ENCODE data around the gene TAP1. TPM values are rescaled to one million over a fixed set of nuclear protein-coding genes. Genes with fewer than 3 reads are reported as not detected.

The TAP1 gene
- total and polyA plus RNA-seq, 4 donors = 32.6 to 181 (median 57.8) TPM

DNA sequence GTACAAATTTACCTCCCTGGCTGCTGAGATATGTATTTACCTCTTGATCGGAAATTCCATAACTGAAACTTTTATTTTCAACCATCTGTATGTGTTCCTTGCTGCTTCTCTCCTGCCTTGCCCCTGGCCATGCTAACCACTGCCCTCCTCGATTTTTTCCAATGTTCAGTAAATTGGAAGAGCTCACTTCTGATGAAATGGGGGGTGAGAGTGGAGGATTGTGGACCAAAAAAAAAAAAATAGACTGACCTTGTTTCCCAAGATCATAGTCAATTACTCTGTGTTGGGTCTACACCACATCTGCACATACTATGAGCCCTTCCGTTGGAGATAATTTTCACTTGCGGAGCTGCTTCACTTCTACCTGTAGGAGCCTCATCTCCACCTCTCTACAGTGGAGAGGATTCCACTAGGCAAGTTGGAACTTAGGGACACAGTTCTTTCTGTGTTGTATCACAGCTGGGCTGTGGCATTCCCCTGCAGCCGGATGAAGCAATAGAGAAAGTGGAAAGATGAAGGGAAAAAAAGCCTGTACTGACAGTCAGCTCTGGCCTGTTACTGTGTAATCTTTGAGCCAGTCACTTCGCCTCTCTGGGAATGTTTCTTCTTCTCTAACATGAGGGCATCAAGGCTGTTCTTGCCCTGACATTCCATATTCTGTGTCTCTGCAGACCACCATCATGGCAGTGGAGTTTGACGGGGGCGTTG, 2.1 kb upstream of the TAP1 start:
- TF ChIP-seq, protein P1, sequence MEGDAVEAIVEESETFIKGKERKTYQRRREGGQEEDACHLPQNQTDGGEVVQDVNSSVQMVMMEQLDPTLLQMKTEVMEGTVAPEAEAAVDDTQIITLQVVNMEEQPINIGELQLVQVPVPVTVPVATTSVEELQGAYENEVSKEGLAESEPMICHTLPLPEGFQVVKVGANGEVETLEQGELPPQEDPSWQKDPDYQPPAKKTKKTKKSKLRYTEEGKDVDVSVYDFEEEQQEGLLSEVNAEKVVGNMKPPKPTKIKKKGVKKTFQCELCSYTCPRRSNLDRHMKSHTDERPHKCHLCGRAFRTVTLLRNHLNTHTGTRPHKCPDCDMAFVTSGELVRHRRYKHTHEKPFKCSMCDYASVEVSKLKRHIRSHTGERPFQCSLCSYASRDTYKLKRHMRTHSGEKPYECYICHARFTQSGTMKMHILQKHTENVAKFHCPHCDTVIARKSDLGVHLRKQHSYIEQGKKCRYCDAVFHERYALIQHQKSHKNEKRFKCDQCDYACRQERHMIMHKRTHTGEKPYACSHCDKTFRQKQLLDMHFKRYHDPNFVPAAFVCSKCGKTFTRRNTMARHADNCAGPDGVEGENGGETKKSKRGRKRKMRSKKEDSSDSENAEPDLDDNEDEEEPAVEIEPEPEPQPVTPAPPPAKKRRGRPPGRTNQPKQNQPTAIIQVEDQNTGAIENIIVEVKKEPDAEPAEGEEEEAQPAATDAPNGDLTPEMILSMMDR (IDR thresholded peaks at IDR 0.05; ENCODE audit: control extremely low read depth, extremely low read depth) = no peak
- 71 to 87% methylated on average over 8 of the region's 8 CpGs for WGBS, 2 donors
- H3K27ac ChIP-seq (ENCODE audit: low read depth in 1 of 2, low read length in 1 of 2) = no peak overlapping the region
- H3K4me3 ChIP-seq = no peak overlapping the region
- H3K27me3 ChIP-seq (ENCODE audit: control insufficient read depth in 3 of 3, insufficient read depth in 3 of 3, low read length in 2 of 3) = peaks cover 0 to 27% (median 0%) of the 10 kb centered on the region in 3 donors
- no peaks in the 10 kb centered on the region for H3K9me3 ChIP-seq (ENCODE audit: control insufficient read depth in 4 of 4, insufficient read depth in 3 of 4, low read length in 3 of 4)
- H3K36me3 ChIP-seq (ENCODE audit: control insufficient read depth in 4 of 4, insufficient read depth in 4 of 4, low read length in 4 of 4) = peaks cover 0 to 25% (median 7%) of the 10 kb centered on the region in 4 donors
- ATAC-seq (ENCODE audit: insufficient read depth, low FRiP score) = no peak
- DNase-seq = no peak
- H3K4me1 ChIP-seq (ENCODE audit: control insufficient read depth in 5 of 5, insufficient read depth in 5 of 5, low read length in 5 of 5) = peaks cover 0 to 20% (median 4%) of the 10 kb centered on the region in 5 donors
- no peak overlapping the region for H3K9ac ChIP-seq (ENCODE audit: insufficient read depth in 1 of 2, low read length in 2 of 2)

DNA sequence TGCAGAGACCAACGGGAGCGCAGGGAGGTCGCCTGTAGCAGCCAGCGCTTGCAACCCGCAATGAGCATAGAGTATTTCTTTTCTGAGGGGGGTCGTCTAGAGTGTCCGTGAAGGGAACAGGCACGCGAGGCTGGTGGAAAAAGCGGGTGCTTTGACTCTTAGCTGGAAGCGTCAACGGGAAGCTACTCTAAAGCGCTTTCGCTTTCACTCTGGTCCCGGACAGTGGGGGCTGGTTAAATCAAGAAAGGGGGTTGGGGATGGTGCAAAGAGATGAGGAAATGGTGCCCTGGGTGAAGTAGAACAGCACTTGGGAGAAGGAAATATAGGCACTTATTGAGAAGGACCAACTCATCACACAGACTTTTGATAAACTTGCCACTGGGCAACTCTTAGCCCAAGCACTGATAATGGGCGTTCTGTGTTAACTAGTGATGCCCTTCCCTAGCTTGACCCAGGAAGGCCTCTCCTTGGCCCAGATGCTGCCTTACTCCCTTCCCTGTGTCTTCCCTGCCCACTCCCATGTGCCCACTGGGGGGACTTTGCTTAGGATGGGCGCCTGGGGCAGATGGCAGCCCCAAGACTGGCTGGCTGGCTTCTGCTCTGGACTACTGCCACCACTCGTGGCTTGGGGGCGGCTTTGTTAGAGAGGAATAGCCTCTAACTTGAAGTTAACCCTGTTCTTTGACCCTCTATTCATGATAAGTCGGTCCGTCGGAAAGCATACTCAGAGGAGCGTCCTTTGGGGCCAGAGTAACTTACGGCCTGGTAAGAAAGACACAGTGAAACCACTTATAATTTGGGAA, 1.1 kb upstream of the TAP1 start:
- Histone ChIP-seq H3K4me1 (ENCODE audit: control insufficient read depth in 5 of 5, insufficient read depth in 5 of 5, low read length in 5 of 5) (peaks cover 0 to 20% (median 4%) of the 10 kb centered on the region in 5 donors), H3K36me3 (ENCODE audit: control insufficient read depth in 4 of 4, insufficient read depth in 4 of 4, low read length in 4 of 4) (peaks cover 7 to 34% (median 14%) of the 10 kb centered on the region in 4 donors), H3K9ac (ENCODE audit: insufficient read depth in 1 of 2, low read length in 2 of 2) (peak overlapping the region in 1 of 2 donors; percentile 82), H3K27ac (ENCODE audit: low read depth in 1 of 2, low read length in 1 of 2) (peak overlapping the region; percentile 97 to 99), H3K27me3 (ENCODE audit: control insufficient read depth in 3 of 3, insufficient read depth in 3 of 3, low read length in 2 of 3) (peaks cover 0 to 27% (median 0%) of the 10 kb centered on the region in 3 donors), H3K4me3 (peak overlapping the region; percentile 92), H3K9me3 (ENCODE audit: control insufficient read depth in 4 of 4, insufficient read depth in 3 of 4, low read length in 3 of 4) (no peaks in the 10 kb centered on the region)
- no peak for ATAC-seq (ENCODE audit: insufficient read depth, low FRiP score)
- TF ChIP-seq, protein P1 (IDR thresholded peaks at IDR 0.05; ENCODE audit: control extremely low read depth, extremely low read depth) = no peak
- WGBS, 2 donors = 7 to 12% methylated on average over 24 of the region's 24 CpGs
- peak in 2 of 3 donors; percentile 59 to 67 for DNase-seq

DNA sequence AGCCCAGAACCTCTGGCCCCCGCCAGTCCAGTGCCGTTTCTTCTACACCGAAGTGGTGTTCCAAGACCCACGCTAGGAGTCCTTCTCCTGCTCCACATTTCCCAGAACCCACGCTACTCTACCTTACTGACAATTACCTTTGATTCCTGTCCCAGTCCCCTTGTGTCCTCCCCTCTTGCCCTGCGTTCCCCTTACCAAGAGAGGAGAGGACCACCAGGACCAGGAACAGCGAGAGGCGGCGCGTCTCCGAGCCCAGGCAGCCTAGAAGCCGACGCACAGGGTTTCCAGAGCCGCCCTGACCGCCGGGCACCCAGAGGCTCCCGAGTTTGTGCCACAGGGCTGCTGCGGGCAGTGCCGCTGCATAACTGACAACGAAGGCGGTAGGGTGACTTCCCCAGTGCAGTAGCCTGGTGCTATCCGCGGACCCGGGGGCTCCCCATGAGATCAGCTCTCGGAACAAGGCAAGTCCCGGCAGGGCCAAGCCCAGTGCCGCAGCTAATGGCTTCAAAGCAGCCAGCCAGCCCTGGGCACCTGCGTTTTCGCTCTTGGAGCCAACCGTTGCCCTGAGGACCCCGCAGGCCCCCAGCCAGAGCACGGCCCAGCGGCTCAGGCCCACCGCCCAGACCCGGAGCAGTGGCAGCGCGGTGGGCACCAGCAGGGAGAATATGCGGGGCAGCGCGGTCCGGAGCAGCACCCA, 512 bp downstream of the TAP1 start:
- 0 to 1% methylated on average over 40 to 41 of the region's 41 CpGs for WGBS, 2 donors
- H3K4me1 ChIP-seq (ENCODE audit: control insufficient read depth in 5 of 5, insufficient read depth in 5 of 5, low read length in 5 of 5) = peaks cover 0 to 20% (median 4%) of the 10 kb centered on the region in 5 donors
- peaks cover 7 to 38% (median 23%) of the 10 kb centered on the region in 4 donors for H3K36me3 ChIP-seq (ENCODE audit: control insufficient read depth in 4 of 4, insufficient read depth in 4 of 4, low read length in 4 of 4)

More for the DNA sequence above, 512 bp downstream of the TAP1 start:
- DNase-seq = peak; percentile 29 to 53 (median 37)
- TF ChIP-seq, protein P1 (IDR thresholded peaks at IDR 0.05; ENCODE audit: control extremely low read depth, extremely low read depth) = no peak
- H3K27me3 ChIP-seq (ENCODE audit: control insufficient read depth in 3 of 3, insufficient read depth in 3 of 3, low read length in 2 of 3) = peaks cover 0 to 23% (median 0%) of the 10 kb centered on the region in 3 donors
- H3K27ac ChIP-seq (ENCODE audit: low read depth in 1 of 2, low read length in 1 of 2) = peak overlapping the region; percentile 97 to 99
- peak; percentile 4 for ATAC-seq (ENCODE audit: insufficient read depth, low FRiP score)
- peak overlapping the region; percentile 69 to 92 for H3K9ac ChIP-seq (ENCODE audit: insufficient read depth in 1 of 2, low read length in 2 of 2)
- H3K4me3 ChIP-seq = peak overlapping the region; percentile 92
- H3K9me3 ChIP-seq (ENCODE audit: control insufficient read depth in 4 of 4, insufficient read depth in 3 of 4, low read length in 3 of 4) = no peaks in the 10 kb centered on the region

Data from lung (tissue), 12 donors.